SK-N-SH (cell line): ENCODE data around the gene HMX2. TPM values are rescaled to one million over a fixed set of nuclear protein-coding genes. Genes with fewer than 3 reads are reported as not detected.

Source experiments
- CTCF ChIA-PET: fragments of 300-600, 350-600 bp; formaldehyde crosslinking; extraction: SDS; loops from one replicate; lab custom pipeline; 2021; lab: Yijun Ruan, JAX
- POLR2A ChIA-PET: fragments of 350-600 bp; sonication (Branson Sonifier 250); formaldehyde crosslinking; extraction: SDS; loops from one replicate; lab custom pipeline; 2020; ENCODE audit warnings: antibody characterized with exemption, inconsistent platforms; lab: Yijun Ruan, JAX
- DNase-seq: peaks from one replicate; pipeline ENCODE4 v3.0.0; 2012
- H2AFZ ChIP-seq: fragments of 200-600 bp; sonication (generic); 2 replicates; pipeline ENCODE4 v1.8.1; 2016; ENCODE audit warnings: antibody characterized with exemption, mild to moderate bottlenecking, low read depth
- H3F3A ChIP-seq: fragments of 200-600 bp; sonication (generic); replicated peaks from 2 replicates; pipeline ENCODE3; 2016; ENCODE audit warnings: antibody characterized with exemption, mild to moderate bottlenecking; ENCODE audit not compliant: insufficient read depth
- H3K27ac ChIP-seq, 2 experiments: fragments of 200-500 bp in 1 of 2; fragments of 200-600 bp in 1 of 2; sonication (Bioruptor generic) in 1 of 2; sonication (generic), shearing (Covaris generic) in 1 of 2; 2 replicates each; pipeline versions ENCODE4 v1.5.1 to v1.6.1; 2014 to 2016; ENCODE audit warnings: low read depth in 2 of 2, inconsistent platforms in 1 of 2, low read length in 1 of 2, mild to moderate bottlenecking in 1 of 2, mixed read lengths in 1 of 2
- H3K27me3 ChIP-seq: fragments of 200-600 bp; sonication (generic), shearing (Covaris generic); 2 replicates; pipeline ENCODE4 v1.6.1; 2016; ENCODE audit warnings: mixed run types; ENCODE audit not compliant: insufficient read depth
- H3K36me3 ChIP-seq, 2 experiments: fragments of 200-500 bp in 1 of 2; fragments of 200-600 bp in 1 of 2; sonication (Bioruptor generic) in 1 of 2; sonication (generic) in 1 of 2; replicated peaks in 1 of 2; 2 replicates each; pipeline versions ENCODE3 to v1.5.1; 2014 to 2016; ENCODE audit warnings: low read length in 1 of 2, mild to moderate bottlenecking in 1 of 2; ENCODE audit not compliant: insufficient read depth in 2 of 2, control insufficient read depth in 1 of 2
- H3K4me1 ChIP-seq, 2 experiments: fragments of 200-500 bp in 1 of 2; fragments of 200-600 bp in 1 of 2; sonication (Bioruptor generic) in 1 of 2; sonication (generic), shearing (Covaris generic) in 1 of 2; 2 replicates each; pipeline versions ENCODE4 v1.5.1 to v1.6.1; 2014 to 2016; ENCODE audit warnings: low read depth in 1 of 2, low read length in 1 of 2, mixed run types in 1 of 2; ENCODE audit not compliant: insufficient read depth in 2 of 2, control insufficient read depth in 1 of 2
- H3K4me2 ChIP-seq: fragments of 200-600 bp; sonication (generic), shearing (Covaris generic); 2 replicates; pipeline ENCODE4 v1.6.1; 2017; ENCODE audit warnings: mixed run types
- H3K4me3 ChIP-seq, 2 experiments: fragments of 200-500 bp in 1 of 2; fragments of 200-600 bp in 1 of 2; sonication (Bioruptor generic) in 1 of 2; sonication (generic), shearing (Covaris generic) in 1 of 2; 2 replicates each; pipeline versions ENCODE4 v1.5.1 to v1.8.1; 2014 to 2016; ENCODE audit warnings: low read depth in 2 of 2, inconsistent platforms in 1 of 2, low read length in 1 of 2, mild to moderate bottlenecking in 1 of 2, mixed read lengths in 1 of 2, moderate library complexity in 1 of 2
- H3K79me2 ChIP-seq: fragments of 200-600 bp; sonication (generic); 2 replicates; pipeline ENCODE4 v1.8.1; 2017; ENCODE audit warnings: mild to moderate bottlenecking; ENCODE audit not compliant: insufficient read depth
- H3K9ac ChIP-seq: fragments of 200-600 bp; sonication (generic); 2 replicates; pipeline ENCODE4 v1.6.1; 2017; ENCODE audit warnings: mixed run types
- H3K9me2 ChIP-seq: fragments of 200-600 bp; sonication (generic); 2 replicates; pipeline ENCODE4 v1.6.1; 2017; ENCODE audit warnings: mixed run types
- H3K9me3 ChIP-seq: fragments of 200-600 bp; sonication (generic); 2 replicates; pipeline ENCODE4 v1.6.1; 2017; ENCODE audit warnings: mixed run types, mild to moderate bottlenecking, moderate library complexity
- H4K20me1 ChIP-seq: fragments of 200-600 bp; sonication (generic); 2 replicates; pipeline ENCODE4 v1.6.1; 2017; ENCODE audit warnings: mild to moderate bottlenecking, mixed run types; ENCODE audit not compliant: insufficient read depth
- CTCF ChIP-seq: fragments of 200-600 bp; sonication (generic); IDR thresholded peaks from 2 replicates; pipeline ENCODE4 v1.6.1; 2017; ENCODE audit warnings: antibody characterized with exemption, mild to moderate bottlenecking, moderate library complexity
- EP300 ChIP-seq, 2 experiments: IDR thresholded peaks; 2 replicates each; pipeline versions ENCODE4 v1.4.0 to v1.6.1; 2012; ENCODE audit warnings: borderline replicate concordance in 1 of 2, low read depth in 1 of 2, low read length in 1 of 2
- FOSL2 ChIP-seq: IDR thresholded peaks from 2 replicates; pipeline ENCODE4 v1.4.0; 2012; ENCODE audit warnings: low read depth, mild to moderate bottlenecking, moderate library complexity, borderline replicate concordance
- MEF2A ChIP-seq: IDR thresholded peaks from 2 replicates; pipeline ENCODE4 v1.4.0; 2012; ENCODE audit warnings: low read depth, borderline replicate concordance
- NFIC ChIP-seq: IDR thresholded peaks from 2 replicates; pipeline ENCODE4 v1.4.0; 2012; ENCODE audit warnings: borderline replicate concordance
- NRF1 ChIP-seq: IDR thresholded peaks from 2 replicates; pipeline ENCODE4 v1.6.1; 2012; ENCODE audit warnings: low read depth, mild to moderate bottlenecking, low read length
- RAD21 ChIP-seq: IDR thresholded peaks from 2 replicates; pipeline ENCODE4 v1.6.1; 2012; ENCODE audit warnings: mild to moderate bottlenecking, low read length
- RCOR1 ChIP-seq: fragments of 150-350 bp; IDR thresholded peaks from 2 replicates; pipeline ENCODE4 v1.6.1; 2017; ENCODE audit warnings: antibody characterized with exemption, low read length
- REST ChIP-seq: IDR thresholded peaks from 2 replicates; pipeline ENCODE4 v1.6.1; 2012; ENCODE audit warnings: mild to moderate bottlenecking, low read depth, low read length, moderate library complexity
- SIN3A ChIP-seq: IDR thresholded peaks from 2 replicates; pipeline ENCODE4 v1.6.1; 2012; ENCODE audit warnings: low read depth, mild to moderate bottlenecking, low read length, moderate library complexity, borderline replicate concordance
- TAF1 ChIP-seq: IDR thresholded peaks from 2 replicates; pipeline ENCODE4 v1.6.1; 2012; ENCODE audit warnings: low read depth, mild to moderate bottlenecking, low read length, moderate library complexity, borderline replicate concordance
- USF2 ChIP-seq: fragments of 150-350 bp; IDR thresholded peaks from 2 replicates; pipeline ENCODE4 v1.6.1; 2017; ENCODE audit warnings: antibody characterized with exemption, low read length, low read depth, borderline replicate concordance
- YY1 ChIP-seq: IDR thresholded peaks from 2 replicates; pipeline ENCODE4 v1.4.0; 2012; ENCODE audit warnings: low read depth, mild to moderate bottlenecking
- WGBS: methylation state at CpG from one replicate; pipeline ENCODE4 v1.1.6; 2017; ENCODE audit warnings: low lambda C conversion rate; 5-methylcytosine and 5-hydroxymethylcytosine counted together
- polyA plus RNA-seq, 3 experiments: library from polyadenylated mRNA; depleted of rRNA; stranded (reverse); fragments of >200 nt; gene quantifications; 2 replicates each; pipeline ENCODE4 v1.2.3, GENCODE V29; 2012

Gene HMX2
- polyA plus RNA-seq, 1 of the 3 experiments (the other 2 are of a cell fraction), result not detected

- H3K79me2 ChIP-seq, result no peaks in the 10 kb centered on the region
- no peaks in the 10 kb centered on the region for H3K36me3 ChIP-seq
- no peaks in the 10 kb centered on the region for H3K4me1 ChIP-seq
- no peak for DNase-seq
- H3K27ac ChIP-seq, result no peak overlapping the region
- no peaks in the 10 kb centered on the region for H3K27me3 ChIP-seq
- no peak overlapping the region for H2AFZ ChIP-seq
- H3K4me3 ChIP-seq, result no peak overlapping the region
- H3K4me2 ChIP-seq, result no peak overlapping the region
- no peaks in the 10 kb centered on the region for H3F3A ChIP-seq
- 0% methylated on average over 2 of the region's 2 CpGs for WGBS
- no peaks in the 10 kb centered on the region for H4K20me1 ChIP-seq
- POLR2A ChIA-PET, result no interaction called here
- CTCF ChIA-PET, result interaction anchor here (1.3 kb wide), 1 partner anchor 31 kb away, joined by 3 read pairs; no protein-coding TSS in a partner anchor
- no peaks in the 10 kb centered on the region for H3K9me3 ChIP-seq
- TF ChIP-seq CTCF (no peak), SIN3A (no peak), YY1 (no peak), USF2 (no peak), FOSL2 (no peak), RCOR1 (no peak), MEF2A (no peak), EP300 (IDR thresholded peaks at IDR 0.05; ENCODE audit: borderline replicate concordance in 1 of 2, low read depth in 1 of 2, low read length in 1 of 2) (no peak), TAF1 (no peak), REST (no peak), NRF1 (no peak), NFIC (no peak), RAD21 (no peak)
- no peaks in the 10 kb centered on the region for H3K9me2 ChIP-seq
- H3K9ac ChIP-seq, result no peak overlapping the region
Observed at GRCh38 chr10:123102673-123103072, 45.3 kb upstream of the HMX2 start.
